H1 (cell line): ENCODE measurements around the gene RGS14. TPM values are rescaled to one million over a fixed set of nuclear protein-coding genes. Genes with fewer than 3 reads are reported as not detected.

Experiments used
- NRF1 ChIP-seq: IDR thresholded peaks from 2 replicates; pipeline ENCODE4 v1.6.1; 2011; ENCODE audit warnings: mild to moderate bottlenecking, low read depth, low read length, improper control_type of control experiment
- SP4 ChIP-seq: IDR thresholded peaks from 2 replicates; pipeline ENCODE4 v1.6.1; 2012; ENCODE audit warnings: low read length, inconsistent platforms
- polyA plus RNA-seq, 7 experiments: library from polyadenylated mRNA; depleted of rRNA in 3 of 7; stranded (reverse) in 5 of 7; unstranded in 2 of 7; fragments of >200 nt in 5 of 7; fragments of 200-250 nt in 2 of 7; gene quantifications; 1 replicate in 5 of 7; 2 replicates in 1 of 7; 4 replicates in 1 of 7; pipeline versions ENCODE4 v1.2.1 to v1.2.3, GENCODE V29; 2011 to 2013; ENCODE audit warnings: missing spikeins in 2 of 7, mixed read lengths in 2 of 7
- total RNA-seq: library from RNA; stranded (reverse); fragmentation: NEBNext Ultra II Directional; extraction: Animal tissue kit (Norgen Biotek cat#: 25700); gene quantifications from 2 replicates; pipeline ENCODE4 v1.2.1, GENCODE V29; 2021

RGS14 gene
- total and polyA plus RNA-seq, 2 of the 8 experiments (the other 6 are each of a cell fraction or from before 2014, with no cell fraction given), result 24.4 to 46.1 TPM

GRCh38 chr5:177332896-177333260 lies 24.8 kb upstream of the RGS14 start (continued):
- TF ChIP-seq NRF1 (no peak), SP4 (no peak)
